NCI-H2029 (cell line): ENCODE measurements around the gene PSMC1.

Experiments
- DNase-seq: peaks from one replicate; lab custom pipeline; 2025; lab: John Stamatoyannopoulos, UW

The PSMC1 gene

DNA sequence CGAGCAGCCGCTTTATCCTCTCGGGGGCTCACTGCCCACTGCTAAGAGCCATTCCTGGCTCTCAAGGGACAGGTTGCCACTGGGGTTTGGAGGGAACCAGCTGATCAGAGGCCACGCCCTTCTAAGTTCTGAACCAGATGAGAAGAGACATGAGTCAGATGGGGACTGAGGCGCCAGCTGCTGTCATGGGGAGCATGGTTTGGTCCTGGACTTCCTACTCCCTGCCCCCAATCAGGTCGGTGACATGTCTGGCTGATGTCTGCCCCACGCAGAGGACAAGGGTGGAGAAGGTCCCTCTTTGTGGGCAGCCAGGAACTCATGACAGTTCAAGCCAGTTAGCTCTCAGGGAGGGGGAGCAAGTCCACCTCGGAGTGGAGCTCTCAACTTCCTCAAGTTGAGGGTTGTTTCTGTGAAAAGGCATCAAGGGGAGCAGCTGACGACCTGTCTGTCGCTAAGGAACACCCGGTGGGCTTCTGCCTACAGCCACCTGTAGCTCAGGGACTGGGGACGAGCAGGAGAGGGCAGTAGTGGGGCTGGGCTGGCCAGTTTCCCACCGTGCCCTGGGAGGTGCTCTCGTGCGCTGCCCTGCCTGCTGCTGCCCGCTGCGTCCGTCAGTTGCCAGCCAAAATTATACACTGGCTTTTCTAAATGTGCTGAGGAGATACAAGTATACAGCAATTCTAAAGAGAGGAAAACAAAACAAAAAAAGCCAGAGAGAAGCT, 20.5 kb downstream of the PSMC1 start:
- DNase-seq: no peak

DNA sequence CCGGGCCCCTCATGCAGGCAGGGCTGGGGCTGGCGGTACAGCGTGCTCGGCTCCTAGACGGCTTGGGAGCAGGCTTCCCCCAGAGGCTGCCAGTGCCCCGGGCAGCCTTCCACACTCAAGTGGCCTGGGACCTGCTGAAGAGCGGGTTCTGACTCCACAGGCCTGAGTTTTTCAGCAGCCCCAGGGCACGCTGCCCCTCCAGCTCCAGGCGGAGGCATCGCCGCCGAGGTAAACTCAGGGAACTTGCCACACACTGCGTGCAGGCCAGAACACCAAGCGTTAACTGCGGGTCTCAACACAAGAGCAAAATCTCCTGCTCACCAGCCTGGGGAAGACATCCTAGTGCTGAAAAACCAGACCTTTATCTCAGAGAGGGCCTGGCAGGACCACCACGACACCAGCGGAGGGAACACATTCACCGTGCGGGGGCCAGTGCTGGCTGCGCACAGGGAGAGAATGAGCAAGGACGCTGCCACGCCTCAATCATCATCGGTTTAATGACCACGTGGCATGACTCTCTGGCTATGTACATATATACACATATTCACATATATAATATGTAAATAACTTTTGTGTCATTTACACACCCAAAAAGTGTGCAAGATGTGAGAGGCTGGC, 21.3 kb downstream of the PSMC1 start:
- DNase-seq: no peak

DNA sequence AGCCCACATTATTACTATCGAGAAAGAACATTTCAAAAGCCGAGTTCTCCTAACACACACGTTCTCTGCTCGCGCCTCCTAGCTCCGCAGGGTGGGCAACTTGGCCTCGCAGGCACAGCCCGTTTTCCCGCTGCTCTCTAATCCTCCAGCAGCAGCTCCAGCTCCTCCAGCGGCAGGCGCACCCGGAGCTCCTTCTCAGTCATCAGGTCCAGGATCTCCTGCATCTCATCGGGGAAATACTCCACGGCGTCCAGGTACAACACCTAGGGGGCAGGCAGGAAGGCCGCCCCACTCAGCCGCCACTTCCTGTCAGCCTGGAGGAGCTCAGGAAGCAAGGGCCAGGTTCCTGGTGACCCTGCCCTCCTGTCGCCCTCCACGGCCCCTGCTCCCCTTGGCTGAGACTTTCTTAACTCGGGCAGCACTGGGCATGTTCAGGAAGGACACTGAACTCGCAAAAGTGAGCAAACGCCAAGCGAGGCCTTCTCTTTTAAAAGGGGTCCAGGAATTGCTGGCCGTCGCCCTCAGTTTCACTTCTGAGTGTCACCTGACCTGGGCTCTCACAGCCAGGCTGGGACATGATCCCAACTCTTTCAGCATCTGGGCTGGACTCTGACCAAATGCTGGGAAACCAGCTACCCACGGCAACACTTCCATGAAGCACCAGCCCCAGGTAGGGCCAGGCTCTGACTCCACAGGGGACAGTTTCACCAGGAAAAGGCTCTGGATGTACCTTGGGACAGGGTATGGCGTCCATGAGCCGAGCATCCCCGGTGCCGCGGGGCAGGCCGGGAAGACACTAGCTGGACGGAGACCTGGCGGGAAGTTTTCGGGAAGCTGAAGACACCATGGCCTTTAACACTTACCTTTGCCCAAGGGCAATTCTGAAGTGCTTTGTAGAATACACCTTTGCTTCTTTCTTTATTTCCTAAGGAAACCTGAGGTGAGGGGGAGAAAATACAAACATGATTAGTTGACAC, 22.1 kb downstream of the PSMC1 start:
- DNase-seq: no peak

DNA sequence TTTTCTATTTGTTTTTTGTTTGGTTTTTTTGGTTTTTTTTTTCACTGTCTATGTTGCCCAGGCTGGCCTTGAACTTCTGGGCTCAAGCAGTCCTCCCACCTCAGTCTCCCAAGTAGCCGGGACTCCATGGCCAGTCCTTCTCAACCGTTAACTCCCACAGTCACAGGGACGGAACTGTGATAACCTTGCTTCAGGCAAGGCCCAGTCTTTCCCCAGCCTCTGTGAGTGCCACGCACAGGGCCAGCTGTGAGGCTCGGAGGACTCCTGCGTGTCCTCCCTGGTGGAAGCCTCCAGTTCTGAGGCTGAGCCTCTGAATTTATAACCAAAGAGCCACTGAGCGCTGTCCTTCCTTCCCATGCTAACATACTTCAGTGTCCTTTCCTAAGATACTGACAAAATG, 23.7 kb downstream of the PSMC1 start:
- no peak for DNase-seq

DNA sequence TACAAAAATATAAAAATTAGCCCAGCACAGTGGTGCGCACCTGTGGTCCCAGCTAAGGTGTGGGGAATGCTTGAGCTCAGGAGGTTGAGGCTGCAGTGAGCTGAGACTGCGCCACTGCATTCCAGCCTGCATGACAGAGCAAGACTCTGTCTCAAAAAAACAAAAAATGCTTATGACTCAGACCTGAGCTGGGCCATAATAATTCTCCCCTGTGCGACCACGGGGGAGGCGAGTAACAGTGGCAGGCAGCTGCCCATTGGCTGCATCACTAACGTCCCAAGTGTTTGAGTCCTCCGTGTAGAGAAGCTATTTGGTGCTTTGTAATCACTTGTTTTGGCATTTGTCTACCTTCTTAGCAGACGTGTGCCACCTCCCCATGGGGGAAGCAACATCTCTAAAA, 24.9 kb downstream of the PSMC1 start:
- DNase-seq: no peak

DNA sequence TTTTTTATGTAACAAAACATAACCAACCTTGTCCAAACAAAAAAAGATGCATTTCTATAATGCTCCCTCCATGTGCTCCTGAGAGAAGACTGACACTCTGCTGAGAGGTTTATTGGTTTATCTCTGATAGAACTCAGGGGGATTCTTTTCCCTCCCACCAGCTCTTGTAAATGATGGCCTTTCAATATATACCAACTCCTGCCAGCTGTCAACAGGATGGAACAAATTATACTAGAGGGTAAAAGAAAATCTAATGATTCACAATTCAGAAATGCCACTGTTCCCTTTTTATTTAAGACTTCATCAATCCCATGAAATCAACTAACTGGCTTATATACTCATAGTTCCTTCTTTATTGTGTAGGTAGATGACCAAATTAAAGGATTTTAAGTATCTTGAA, 25.4 kb downstream of the PSMC1 start:
- DNase-seq: no peak

DNA sequence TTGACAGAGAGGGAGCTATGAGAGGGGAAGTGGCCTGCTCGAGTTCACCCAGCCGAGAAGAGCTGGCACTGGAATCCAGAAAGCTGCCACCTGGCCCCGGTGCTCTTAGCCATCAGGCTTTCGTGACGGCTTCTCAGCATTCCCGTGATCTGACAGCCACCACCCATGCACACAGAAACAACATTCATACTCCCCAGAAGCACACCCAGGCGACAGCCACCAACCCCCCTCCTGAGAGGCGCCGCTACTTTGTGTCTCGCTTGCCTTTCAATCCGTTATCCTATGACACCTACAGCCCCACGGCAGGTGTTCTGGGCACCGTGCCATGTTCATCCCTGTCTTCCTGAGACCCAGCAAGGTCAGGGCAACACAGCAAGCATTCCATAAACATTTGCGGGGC, 31.4 kb downstream of the PSMC1 start:
- no peak for DNase-seq

DNA sequence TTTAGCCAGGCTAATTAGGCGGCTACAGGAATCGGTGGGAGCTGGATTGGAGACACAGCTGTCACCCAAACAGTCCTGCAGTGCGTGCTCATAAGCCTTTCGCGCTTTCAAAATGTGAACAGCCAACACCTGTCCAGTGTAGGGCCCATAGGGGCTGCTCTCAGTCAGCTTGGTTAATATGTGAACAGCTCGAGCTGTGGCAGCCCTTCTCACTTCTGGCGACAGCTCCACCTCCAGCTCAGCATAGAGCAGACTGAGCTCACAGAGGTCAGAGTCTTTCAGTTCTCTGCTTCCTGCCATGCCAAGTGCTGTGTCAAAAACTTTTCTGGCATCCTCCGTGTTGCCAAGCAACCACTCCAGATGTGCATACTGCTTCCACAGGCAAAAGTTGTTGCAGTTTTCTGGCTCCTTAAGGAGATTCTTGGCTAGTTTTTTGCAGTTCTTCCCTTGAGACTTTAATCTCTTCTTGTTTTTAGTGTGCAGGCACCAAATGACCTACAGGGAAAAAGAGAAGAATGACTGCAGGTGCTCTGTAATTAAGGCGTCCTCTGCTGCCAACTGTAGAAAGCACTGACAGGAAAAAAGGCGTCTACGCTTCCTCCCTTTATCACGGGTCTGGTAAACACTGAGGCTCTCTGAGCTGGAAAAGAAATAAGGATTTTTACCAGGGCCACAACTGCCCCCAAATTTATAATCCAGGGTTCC, 32.5 kb downstream of the PSMC1 start:
- no peak for DNase-seq

DNA sequence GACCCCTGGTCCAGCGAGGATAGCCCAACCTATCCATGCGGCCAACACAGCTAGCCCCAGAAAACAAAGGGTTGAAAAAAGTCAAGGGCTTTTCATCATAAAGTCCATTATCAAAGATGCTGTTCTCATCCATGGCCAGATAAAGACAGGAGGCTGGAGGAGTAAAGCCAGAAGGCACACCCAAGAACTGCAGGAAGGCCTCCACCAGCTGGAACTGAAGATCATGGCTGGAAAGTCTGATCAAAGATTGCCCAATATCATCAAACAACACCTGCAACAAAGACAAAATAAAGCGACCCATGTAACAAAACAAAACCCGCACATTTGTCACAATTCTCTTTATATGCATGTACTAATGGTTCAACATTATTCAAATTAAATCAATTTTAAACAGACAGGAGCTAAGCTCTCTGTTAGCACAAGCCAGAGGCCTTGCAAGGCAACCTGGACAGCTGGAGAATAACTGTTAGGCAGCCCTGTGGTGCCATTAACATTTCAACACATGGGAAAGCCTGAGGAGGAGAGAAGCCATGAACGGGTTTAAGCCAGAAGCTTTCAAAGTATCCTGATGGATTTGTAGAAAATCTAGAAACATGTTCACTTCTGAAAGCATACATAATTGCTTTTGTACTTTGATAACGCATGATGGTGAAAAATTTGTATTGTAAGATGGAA, 34.1 kb downstream of the PSMC1 start:
- no peak for DNase-seq

DNA sequence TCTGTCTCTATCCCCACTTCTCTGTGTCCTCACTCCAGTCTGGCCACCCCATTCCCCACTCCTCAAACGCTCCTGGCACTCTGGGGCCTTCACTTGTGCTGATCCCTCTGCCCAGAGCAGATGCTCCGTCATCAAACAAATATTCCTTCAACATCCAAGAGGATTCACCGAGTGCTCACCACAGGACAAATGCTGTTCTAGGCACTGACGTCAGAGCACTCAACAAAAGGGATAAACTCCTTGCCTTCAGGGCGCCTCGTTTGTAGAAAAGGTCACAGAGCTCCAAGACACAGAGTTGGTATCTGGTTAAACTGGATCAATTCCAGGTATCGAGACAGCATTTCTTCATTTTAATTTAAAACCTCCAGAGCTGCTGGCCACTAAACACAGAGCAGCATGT, 35.3 kb downstream of the PSMC1 start:
- no peak for DNase-seq

DNA sequence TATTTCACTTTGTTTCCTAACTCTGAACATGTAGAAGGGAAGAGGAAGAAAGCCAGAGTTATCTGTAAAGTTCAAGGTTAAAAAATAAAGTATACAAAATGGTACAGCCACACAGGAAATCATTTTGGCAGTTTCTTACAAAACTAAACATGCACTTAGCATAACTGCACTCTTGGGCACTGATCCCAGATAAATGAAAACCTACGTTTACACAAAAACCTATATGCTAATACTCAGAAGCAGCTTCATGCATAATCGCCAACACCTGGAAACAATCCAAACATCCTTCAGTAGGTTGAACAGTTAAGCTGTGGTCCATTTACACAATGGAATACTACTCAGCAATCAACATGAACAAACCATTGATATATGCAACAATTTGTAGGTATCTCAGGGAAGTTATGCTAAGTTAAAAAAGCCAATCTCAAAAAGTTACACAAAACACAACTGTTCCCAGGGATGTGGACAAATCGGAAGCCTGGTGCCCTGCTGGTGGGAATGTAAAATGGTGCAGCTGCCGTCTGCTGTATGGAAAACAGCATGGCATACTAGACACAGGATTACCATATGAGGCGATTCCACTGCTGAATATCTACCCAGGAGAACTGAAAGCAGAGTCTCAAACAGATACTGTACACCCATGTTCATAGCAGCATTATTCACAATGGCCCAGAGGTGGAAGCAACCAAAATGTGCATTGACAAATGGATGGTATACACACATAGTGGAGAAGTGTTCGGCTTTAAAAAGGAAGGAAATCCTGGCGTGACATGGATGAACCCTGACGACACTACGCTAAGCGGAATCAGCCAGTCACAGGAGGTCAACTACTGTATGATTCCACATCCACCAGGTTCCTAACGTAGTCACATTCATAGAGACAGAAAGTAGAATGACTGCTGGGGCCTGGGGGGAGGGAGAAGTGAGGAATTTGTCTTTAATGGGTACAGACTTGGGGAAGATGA, 37.7 kb downstream of the PSMC1 start:
- no peak for DNase-seq

DNA sequence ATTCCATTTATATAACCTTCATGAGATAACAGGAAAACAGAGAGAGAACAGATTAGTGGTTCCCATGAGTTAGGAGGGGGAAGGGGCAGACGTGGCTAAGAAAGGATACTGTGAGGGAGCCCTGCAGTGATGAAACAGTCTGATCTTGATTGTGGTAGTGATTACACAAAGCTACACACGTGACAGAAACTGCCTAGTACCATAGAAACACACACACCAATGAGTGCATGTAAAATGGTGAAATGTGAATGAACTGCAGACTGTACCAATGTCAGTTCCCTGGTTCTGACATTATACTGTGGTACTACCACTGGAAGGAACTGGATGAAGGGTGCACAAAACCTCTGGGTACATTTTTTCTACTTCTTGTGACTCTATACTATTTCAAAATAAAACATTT, 38.5 kb downstream of the PSMC1 start:
- no peak for DNase-seq

DNA sequence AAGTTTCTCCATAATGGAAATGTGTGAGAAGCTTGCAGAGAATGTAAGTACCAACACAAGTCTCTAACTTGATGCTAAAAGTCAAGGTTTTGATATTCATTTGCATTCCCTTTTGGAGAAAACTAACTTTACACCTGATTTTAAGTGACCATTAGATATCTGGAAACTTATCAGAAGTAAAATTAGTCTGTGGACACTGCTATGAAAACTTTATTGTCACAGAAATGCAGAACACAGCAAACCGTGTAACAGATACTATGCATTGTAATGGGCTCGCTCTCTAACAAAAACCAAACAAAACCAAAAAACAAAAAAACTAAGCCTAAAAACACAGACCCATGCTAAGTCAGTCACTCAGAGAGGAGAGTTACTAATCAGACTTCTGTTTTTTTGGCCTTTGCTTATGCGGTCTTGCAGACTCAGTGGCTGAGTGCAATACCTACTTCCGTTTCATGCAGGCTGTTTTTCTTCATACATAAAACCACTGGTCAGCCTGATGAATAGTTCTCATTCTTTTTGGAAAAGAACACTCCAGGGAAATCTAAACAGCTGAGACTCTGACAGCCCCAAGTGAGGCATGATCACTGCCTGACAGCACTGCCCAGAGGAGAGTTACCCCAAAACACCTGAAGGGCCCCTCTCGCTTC, 39.6 kb downstream of the PSMC1 start:
- DNase-seq: no peak

DNA sequence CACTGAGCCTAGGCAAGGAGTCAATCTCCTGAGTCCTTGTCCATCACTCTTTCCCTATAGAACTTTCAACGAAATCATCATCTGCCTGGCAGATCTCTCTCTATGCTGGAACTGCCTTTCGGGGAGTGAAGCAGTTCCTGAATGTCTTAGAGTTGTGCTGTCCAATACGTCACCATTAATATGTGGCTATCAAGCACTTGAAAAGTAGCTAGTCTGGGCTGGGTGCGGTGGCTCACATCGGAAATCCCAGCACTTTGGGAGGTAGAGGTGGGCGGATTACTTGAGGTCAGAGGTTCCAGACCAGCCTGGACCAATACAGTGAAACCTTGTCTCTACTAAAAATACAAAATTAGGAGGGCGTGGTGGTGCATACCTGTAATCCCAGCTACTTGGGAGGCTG, 40.3 kb downstream of the PSMC1 start:
- no peak for DNase-seq

DNA sequence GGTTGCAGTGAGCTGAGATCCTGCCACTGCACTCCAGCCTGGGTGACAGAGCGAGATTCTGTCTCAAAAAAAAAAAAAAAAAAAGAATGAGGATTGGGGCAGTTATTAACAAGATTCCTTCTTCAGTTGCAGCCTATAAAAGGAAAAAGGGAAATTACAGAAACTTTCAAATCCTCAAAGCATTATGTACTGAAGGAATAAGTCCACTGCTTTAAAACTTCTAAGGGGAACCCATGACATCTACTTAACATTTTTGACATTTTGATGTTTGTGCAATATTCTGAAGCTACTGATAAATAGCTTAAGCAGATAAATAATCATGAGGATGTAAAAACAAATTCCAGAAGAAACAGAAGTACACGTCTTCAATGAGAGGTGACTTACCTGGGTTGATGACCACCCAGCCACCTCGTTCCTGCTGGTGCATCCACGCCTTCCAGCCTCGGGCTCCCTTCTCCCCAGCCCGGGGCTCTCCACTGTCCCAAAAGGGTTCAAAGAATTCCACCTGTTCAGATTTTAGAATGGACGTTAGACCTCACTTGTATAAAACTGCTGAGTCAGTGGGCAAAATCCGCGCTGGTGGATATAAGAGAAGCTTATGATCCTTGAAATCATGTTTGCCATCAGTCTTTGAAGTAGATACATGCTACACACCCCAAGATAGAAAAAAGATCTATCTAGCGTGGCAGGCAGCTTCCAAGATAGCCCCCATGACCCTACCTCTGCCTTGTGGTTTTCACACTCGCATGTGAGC, 41.7 kb downstream of the PSMC1 start:
- no peak for DNase-seq

DNA sequence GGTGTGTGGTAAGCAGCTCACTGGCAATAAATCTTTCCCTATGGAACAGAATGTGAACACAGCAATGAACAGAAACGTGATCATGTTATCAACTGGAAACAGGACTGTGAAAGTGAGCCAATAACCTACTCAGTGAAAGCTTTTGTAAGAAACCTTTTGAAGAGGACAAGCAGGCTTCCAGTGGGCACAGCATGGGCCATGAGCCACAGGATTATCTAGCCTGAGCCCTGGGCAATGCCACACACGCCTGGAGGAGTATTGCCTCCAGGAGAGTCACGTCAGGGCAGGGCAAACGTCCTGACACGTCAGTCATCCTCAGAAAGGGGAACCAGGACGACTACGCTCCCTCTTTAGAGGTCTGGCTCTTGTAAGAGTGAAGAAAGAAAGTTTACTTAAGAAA, 43.1 kb downstream of the PSMC1 start:
- no peak for DNase-seq

DNA sequence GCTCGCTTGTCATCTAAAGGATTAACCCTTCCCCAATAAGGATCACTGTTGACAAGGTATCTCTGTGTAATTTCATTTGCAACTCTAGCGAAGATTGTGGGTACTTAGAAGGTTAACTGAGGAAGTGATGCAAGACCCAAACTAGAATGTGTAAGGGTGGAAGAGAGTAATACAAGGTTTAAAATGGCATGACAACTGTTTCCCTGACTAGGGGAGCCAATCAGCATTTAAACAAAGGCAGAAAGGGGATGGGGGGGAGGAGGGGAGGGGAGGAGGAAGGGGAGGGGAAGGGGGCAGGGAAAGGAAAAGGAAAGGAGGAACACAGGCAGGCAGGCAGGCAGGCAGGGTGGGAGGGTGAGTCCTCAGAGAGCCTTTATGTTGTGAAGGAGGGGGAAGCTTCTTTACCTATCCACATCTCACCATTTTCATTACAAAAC, 44.3 kb downstream of the PSMC1 start:
- DNase-seq: no peak

DNA sequence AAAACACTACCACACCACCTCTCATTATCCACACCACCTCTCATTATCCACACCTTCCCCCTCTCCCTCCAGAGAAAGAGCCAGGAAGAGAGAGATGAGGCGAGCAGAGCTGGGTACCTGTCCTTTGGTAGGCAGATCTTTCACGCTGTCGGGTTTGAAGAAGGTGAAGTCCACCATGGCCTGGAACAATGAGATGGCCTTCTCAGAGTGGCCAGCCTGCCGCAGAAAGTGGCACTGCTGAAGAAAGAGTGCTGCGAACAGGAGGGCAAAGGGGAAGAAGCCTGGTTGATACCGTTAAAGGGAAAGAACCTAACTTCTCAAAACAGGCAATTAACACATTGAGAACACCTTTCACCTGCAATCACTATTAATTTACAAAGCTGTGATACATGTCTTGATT, 44.8 kb downstream of the PSMC1 start:
- DNase-seq: no peak

DNA sequence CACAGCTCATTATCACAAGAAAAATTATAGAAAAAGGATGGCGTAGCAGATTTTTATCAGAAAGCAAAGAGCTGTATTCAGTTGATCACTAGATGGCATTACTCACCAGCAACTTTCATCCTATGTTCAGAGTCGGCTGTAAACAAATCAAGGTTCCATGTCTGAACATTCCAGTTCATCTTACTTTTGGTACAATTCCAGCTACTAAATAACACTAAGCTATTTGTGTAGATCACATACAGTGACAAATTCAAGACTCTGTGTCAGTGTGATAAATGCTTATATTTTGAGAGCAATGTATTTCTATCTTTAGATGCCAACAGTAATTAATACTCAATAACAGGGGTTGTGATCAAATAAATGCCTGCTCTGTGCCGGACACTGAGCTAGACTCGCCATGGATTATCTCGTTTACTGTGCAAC, 45.3 kb downstream of the PSMC1 start:
- no peak for DNase-seq
